ENCODE results near the gene ACOT12. TPM values are rescaled to one million over a fixed set of nuclear protein-coding genes. Genes with fewer than 3 reads are reported as not detected.

ACOT12 gene
- total and polyA plus RNA-seq, 8 donors, result not detected

GRCh38 chr5:81389025-81389424, 4.9 kb downstream of the ACOT12 start:
- TF ChIP-seq EP300 (IDR thresholded peaks at IDR 0.05), result no peak
- no peak for TF ChIP-seq POLR2A (IDR thresholded peaks at IDR 0.05)
- no peak for TF ChIP-seq CTCF (IDR thresholded peaks at IDR 0.05)
- no peak for TF ChIP-seq POLR2AphosphoS5 (IDR thresholded peaks at IDR 0.05)
- DNase-seq, result no peak
- H3K4me3 ChIP-seq, result no peak overlapping the region
- H3K4me1 ChIP-seq, result peaks cover 7 to 8% (median 8%) of the 10 kb centered on the region in 4 donors
- H3K27ac ChIP-seq, result no peak overlapping the region
- no peaks in the 10 kb centered on the region for H3K9me3 ChIP-seq
- intact Hi-C loops (cut with DNase I; ENCODE audit: low total_unique reads), result no loop called here
- H3K27me3 ChIP-seq, result peaks cover 0 to 53% (median 12%) of the 10 kb centered on the region in 3 donors
- no peaks in the 10 kb centered on the region for H3K36me3 ChIP-seq

GRCh38 chr5:81388169-81388568, 5.8 kb downstream of the ACOT12 start:
- DNase-seq, result no peak
- 85 to 88% (median 87%) methylated on average over 4 of the region's 4 CpGs for WGBS, 5 donors
- no peaks in the 10 kb centered on the region for H3K9me3 ChIP-seq
- H3K4me1 ChIP-seq, result no peaks in the 10 kb centered on the region
- no peak overlapping the region for H3K27ac ChIP-seq
- H3K27me3 ChIP-seq, result peaks cover 0 to 45% (median 4%) of the 10 kb centered on the region in 3 donors
- no peaks in the 10 kb centered on the region for H3K36me3 ChIP-seq
- no peak overlapping the region for H3K4me3 ChIP-seq
- TF ChIP-seq POLR2AphosphoS5 (IDR thresholded peaks at IDR 0.05) (no peak), POLR2A (IDR thresholded peaks at IDR 0.05) (no peak), CTCF (IDR thresholded peaks at IDR 0.05) (no peak), EP300 (IDR thresholded peaks at IDR 0.05) (no peak)
- intact Hi-C loops (cut with DNase I; ENCODE audit: low total_unique reads), result no loop called here

- no peaks in the 10 kb centered on the region for H3K4me1 ChIP-seq
- no peak overlapping the region for H3K27ac ChIP-seq
- DNase-seq, result no peak
- WGBS, 5 donors, result 49 to 78% (median 74%) methylated on average over 2 of the region's 2 CpGs
- H3K4me3 ChIP-seq, result no peak overlapping the region
- H3K9me3 ChIP-seq, result no peaks in the 10 kb centered on the region
- TF ChIP-seq POLR2AphosphoS5 (IDR thresholded peaks at IDR 0.05) (no peak), CTCF (IDR thresholded peaks at IDR 0.05) (no peak), EP300 (IDR thresholded peaks at IDR 0.05) (no peak), POLR2A (IDR thresholded peaks at IDR 0.05) (no peak)
- no peaks in the 10 kb centered on the region for H3K36me3 ChIP-seq
- intact Hi-C loops (cut with DNase I; ENCODE audit: low total_unique reads), result no loop called here
- peaks cover 0 to 4% (median 0%) of the 10 kb centered on the region in 3 donors for H3K27me3 ChIP-seq
Observed at GRCh38 chr5:81383867-81384266, 10.1 kb downstream of the ACOT12 start.

GRCh38 chr5:81371354-81371876, 22.5 kb downstream of the ACOT12 start:
- Histone ChIP-seq H3K27ac (no peak overlapping the region), H3K9me3 (no peaks in the 10 kb centered on the region), H3K27me3 (peaks cover 0 to 13% (median 0%) of the 10 kb centered on the region in 3 donors), H3K4me3 (no peak overlapping the region), H3K36me3 (no peaks in the 10 kb centered on the region), H3K4me1 (no peaks in the 10 kb centered on the region)
- DNase-seq, result no peak
- TF ChIP-seq POLR2A (IDR thresholded peaks at IDR 0.05) (no peak), CTCF (IDR thresholded peaks at IDR 0.05) (no peak), EP300 (IDR thresholded peaks at IDR 0.05) (no peak), POLR2AphosphoS5 (IDR thresholded peaks at IDR 0.05) (no peak)
- WGBS, 5 donors, result 94 to 97% (median 95%) methylated on average over 2 of the region's 2 CpGs
- intact Hi-C loops (cut with DNase I; ENCODE audit: low total_unique reads), result no loop called here
